Ammon's horn (tissue), 1 donor: ENCODE measurements around the gene NDUFS3.
"Not testable (repeated sequence)": the region's sequence is repeated elsewhere in the genome, so short reads cannot be mapped to it uniquely, and the experiment has no call there.

ENCODE experiments used
- DNase-seq: peaks from one replicate; pipeline ENCODE4 v3.0.0-alpha.2; 2016; ENCODE audit warnings: low spot score

Gene NDUFS3

GRCh38 chr11:47578524-47579494 lies at the start of gene NDUFS3, which contains the start of gene KBTBD4:
Gene NDUFS3, plus strand, starts transcription at chr11:47579074. Its CDS starts 18 bp downstream, at chr11:47579092.
Gene KBTBD4, minus strand, starts transcription at chr11:47578970. Its CDS starts 19 bp downstream, at chr11:47578951.
- peak; percentile 94 for DNase-seq

GRCh38 chr11:47529951-47530350 lies 48.9 kb upstream of the NDUFS3 start:
- DNase-seq = no peak

- DNase-seq = not testable (repeated sequence)
Measured at GRCh38 chr11:47530721-47531120, 48.2 kb upstream of the NDUFS3 start.

GRCh38 chr11:47531666-47532065 lies 47.2 kb upstream of the NDUFS3 start:
- DNase-seq = no peak

- peak; percentile 67 for DNase-seq
Measured at GRCh38 chr11:47532597-47533213, 46.2 kb upstream of the NDUFS3 start.

GRCh38 chr11:47533690-47534151 lies 45.2 kb upstream of the NDUFS3 start:
- DNase-seq = no peak

- DNase-seq = no peak
Measured at GRCh38 chr11:47534704-47535251, 44.1 kb upstream of the NDUFS3 start.

GRCh38 chr11:47536915-47537314 lies 42.0 kb upstream of the NDUFS3 start:
- no peak for DNase-seq

- peak; percentile 77 for DNase-seq
Measured at GRCh38 chr11:47538741-47539565, 39.9 kb upstream of the NDUFS3 start.

GRCh38 chr11:47539681-47540039 lies 39.2 kb upstream of the NDUFS3 start:
- no peak for DNase-seq

- DNase-seq = no peak
Measured at GRCh38 chr11:47541070-47541469, 37.8 kb upstream of the NDUFS3 start.

- no peak for DNase-seq
Measured at GRCh38 chr11:47545298-47545697, 33.6 kb upstream of the NDUFS3 start.

GRCh38 chr11:47546274-47546673 lies 32.6 kb upstream of the NDUFS3 start:
- not testable (repeated sequence) for DNase-seq

- DNase-seq = no peak
Measured at GRCh38 chr11:47550288-47551047, 28.4 kb upstream of the NDUFS3 start.

GRCh38 chr11:47551086-47551485 lies 27.8 kb upstream of the NDUFS3 start:
- DNase-seq = no peak

GRCh38 chr11:47552056-47552565 lies 26.8 kb upstream of the NDUFS3 start:
- DNase-seq = peak; percentile 23

- peak; percentile 95 for DNase-seq
Measured at GRCh38 chr11:47552566-47553405, 26.1 kb upstream of the NDUFS3 start, which contains the start of gene CELF1. Gene CELF1, minus strand, starts transcription at chr11:47553132. Its CDS starts 53,609 bp downstream, at chr11:47499523.

GRCh38 chr11:47553406-47553743 lies 25.5 kb upstream of the NDUFS3 start:
- peak; percentile 62 for DNase-seq

- not testable (repeated sequence) for DNase-seq
Measured at GRCh38 chr11:47557004-47557403, 21.9 kb upstream of the NDUFS3 start.

GRCh38 chr11:47558695-47559094 lies 20.2 kb upstream of the NDUFS3 start:
- no peak for DNase-seq
